HUES64 (cell line): Measurements from ENCODE around the gene LGR6.

Experiments used
- H3K27ac ChIP-seq: 2 replicates; pipeline ENCODE4 v1.7.0; 2013; ENCODE audit warnings: low read depth, low read length, inconsistent platforms
- H3K27me3 ChIP-seq: 2 replicates; pipeline ENCODE4 v1.6.1; 2013; ENCODE audit warnings: mild to moderate bottlenecking, low read length; ENCODE audit not compliant: insufficient read depth
- H3K36me3 ChIP-seq: 2 replicates; pipeline ENCODE4 v1.6.1; 2013; ENCODE audit warnings: mild to moderate bottlenecking, low read length; ENCODE audit not compliant: insufficient read depth
- H3K4me1 ChIP-seq: 2 replicates; pipeline ENCODE4 v1.6.1; 2013; ENCODE audit warnings: mild to moderate bottlenecking, low read length, moderate library complexity; ENCODE audit not compliant: insufficient read depth
- H3K4me3 ChIP-seq: 2 replicates; pipeline ENCODE4 v1.5.1; 2013; ENCODE audit warnings: mild to moderate bottlenecking, low read length, moderate library complexity
- H3K9ac ChIP-seq: 2 replicates; pipeline ENCODE4 v1.6.1; 2013; ENCODE audit warnings: mild to moderate bottlenecking, low read depth, low read length
- H3K9me3 ChIP-seq: 2 replicates; pipeline ENCODE4 v1.6.1; 2013; ENCODE audit warnings: low read depth, low read length; ENCODE audit not compliant: insufficient read depth
- WGBS: fragments of 150-250, 120-280 bp; methylation state at CpG from one replicate; pipeline ENCODE4 v1.1.7; 2013; ENCODE audit warnings: missing lambda C conversion rate; 5-methylcytosine and 5-hydroxymethylcytosine counted together

Gene LGR6

DNA sequence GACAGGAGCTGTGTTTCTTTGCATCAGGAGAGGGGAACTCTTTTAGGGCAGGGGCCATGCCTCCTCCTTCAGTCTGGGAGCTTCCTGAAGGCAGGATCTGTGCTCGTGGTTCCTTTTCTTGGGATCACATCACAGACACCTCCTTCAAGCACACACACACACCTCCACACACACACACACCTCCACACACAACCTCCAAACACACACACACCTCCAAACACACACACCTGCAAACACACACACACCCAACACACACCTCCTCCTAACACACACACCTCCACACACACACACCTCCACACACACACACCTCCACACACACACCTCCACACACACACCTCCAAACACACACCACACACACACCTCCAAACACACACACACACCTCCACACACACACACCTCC lies 10.5 kb downstream of the LGR6 start:
- no peaks in the 10 kb centered on the region for H3K36me3 ChIP-seq
- H3K27me3 ChIP-seq: no peaks in the 10 kb centered on the region
- H3K27ac ChIP-seq: no peak overlapping the region
- no peak overlapping the region for H3K9ac ChIP-seq
- no peaks in the 10 kb centered on the region for H3K9me3 ChIP-seq
- 67% methylated on average over 1 of the region's 1 CpG for WGBS
- no peak overlapping the region for H3K4me3 ChIP-seq
- no peaks in the 10 kb centered on the region for H3K4me1 ChIP-seq

DNA sequence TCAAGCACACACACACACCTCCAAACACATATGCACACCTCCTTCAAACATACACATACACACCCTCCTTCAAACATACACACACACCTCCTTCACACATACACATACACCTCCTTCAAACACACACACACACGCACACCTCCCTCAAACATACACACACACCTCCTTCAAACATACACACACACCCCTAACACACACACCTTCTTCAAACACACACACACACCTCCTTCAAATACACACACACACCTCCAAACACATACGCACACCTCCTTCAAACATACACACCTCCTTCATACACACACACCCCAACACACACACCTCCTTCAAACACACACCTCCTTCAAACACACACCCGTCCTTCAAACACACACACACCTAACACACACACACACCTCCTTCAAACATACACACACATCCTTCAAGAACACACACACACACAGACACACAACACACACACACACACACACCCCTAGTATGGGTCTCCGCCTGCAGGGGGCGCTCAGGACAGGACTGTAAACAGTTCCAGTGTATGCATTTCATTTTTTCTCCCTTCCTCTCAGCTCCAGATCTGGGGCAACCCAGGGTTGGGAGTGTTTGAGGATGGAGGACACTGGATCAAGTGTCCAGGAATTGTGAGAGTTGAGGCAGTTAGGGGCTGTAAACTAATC lies 12.1 kb downstream of the LGR6 start:
- Histone ChIP-seq H3K9me3 (no peaks in the 10 kb centered on the region), H3K27me3 (no peaks in the 10 kb centered on the region), H3K4me1 (no peaks in the 10 kb centered on the region), H3K27ac (no peak overlapping the region), H3K4me3 (no peak overlapping the region), H3K9ac (no peak overlapping the region), H3K36me3 (no peaks in the 10 kb centered on the region)
- WGBS: 72% methylated on average over 5 of the region's 5 CpGs

- no peak overlapping the region for H3K27ac ChIP-seq
- no peaks in the 10 kb centered on the region for H3K4me1 ChIP-seq
- H3K9ac ChIP-seq: no peak overlapping the region
- H3K4me3 ChIP-seq: no peak overlapping the region
- no peaks in the 10 kb centered on the region for H3K27me3 ChIP-seq
- no peaks in the 10 kb centered on the region for H3K9me3 ChIP-seq
- no peaks in the 10 kb centered on the region for H3K36me3 ChIP-seq
- WGBS: 72% methylated on average over 1 of the region's 1 CpG
Measured at GRCh38 chr1:202207292-202207691, 13.7 kb downstream of the LGR6 start.

DNA sequence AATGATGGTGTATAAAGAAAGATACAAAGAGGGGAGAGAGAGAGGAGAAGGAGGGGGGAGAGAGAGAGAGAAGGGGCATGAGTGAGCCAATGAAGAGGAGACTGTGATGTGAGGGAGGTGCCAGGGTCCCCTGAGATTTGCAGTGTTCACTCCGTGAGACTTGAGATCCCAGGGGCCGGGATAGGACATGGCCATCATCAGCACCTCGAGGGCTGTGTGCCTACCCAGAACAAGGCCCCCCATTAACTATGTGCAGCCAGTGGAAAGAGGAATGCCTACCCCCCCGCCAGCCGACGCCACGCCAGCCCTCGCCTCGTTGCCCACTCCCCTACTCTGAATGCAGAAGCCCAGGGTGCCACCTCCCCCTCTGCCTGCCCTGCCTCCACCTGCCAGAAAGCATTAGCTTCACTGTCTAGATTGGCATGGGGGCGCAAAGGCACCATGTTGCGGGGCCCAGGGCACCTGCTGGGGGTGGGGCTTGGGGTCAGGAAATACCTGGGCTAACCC lies 14.8 kb downstream of the LGR6 start:
- H3K36me3 ChIP-seq: no peaks in the 10 kb centered on the region

DNA sequence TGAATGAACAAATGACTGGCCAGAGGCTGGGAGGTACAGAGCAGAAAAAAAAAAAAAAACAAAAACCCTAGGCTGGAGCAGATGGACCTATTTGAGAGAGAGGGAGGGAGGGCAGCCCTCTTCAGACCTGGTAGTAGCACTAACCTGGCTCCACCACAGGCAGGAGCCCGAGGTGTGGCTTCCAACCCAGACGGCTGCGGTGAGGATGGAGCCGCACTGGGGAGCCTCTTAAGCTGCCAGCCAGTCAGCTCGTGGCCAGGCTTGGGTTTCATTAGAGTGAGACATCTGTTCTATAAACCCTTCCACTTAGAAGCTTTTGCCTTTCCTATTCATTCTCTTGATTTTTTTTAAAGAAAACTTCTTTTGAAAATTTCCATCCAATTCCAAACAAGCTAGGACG lies 16.8 kb downstream of the LGR6 start:
- Histone ChIP-seq H3K27me3 (peaks cover 14% of the 10 kb centered on the region), H3K27ac (no peak overlapping the region), H3K4me1 (peaks cover 4% of the 10 kb centered on the region), H3K4me3 (no peak overlapping the region), H3K36me3 (no peaks in the 10 kb centered on the region), H3K9me3 (no peaks in the 10 kb centered on the region), H3K9ac (no peak overlapping the region)
- WGBS: 49% methylated on average over 6 of the region's 6 CpGs

More for the DNA sequence above, 14.8 kb downstream of the LGR6 start:
- WGBS: 90% methylated on average over 11 of the region's 11 CpGs
- Histone ChIP-seq H3K9me3 (no peaks in the 10 kb centered on the region), H3K9ac (no peak overlapping the region), H3K4me3 (no peak overlapping the region), H3K27me3 (no peaks in the 10 kb centered on the region), H3K27ac (no peak overlapping the region), H3K4me1 (no peaks in the 10 kb centered on the region)

DNA sequence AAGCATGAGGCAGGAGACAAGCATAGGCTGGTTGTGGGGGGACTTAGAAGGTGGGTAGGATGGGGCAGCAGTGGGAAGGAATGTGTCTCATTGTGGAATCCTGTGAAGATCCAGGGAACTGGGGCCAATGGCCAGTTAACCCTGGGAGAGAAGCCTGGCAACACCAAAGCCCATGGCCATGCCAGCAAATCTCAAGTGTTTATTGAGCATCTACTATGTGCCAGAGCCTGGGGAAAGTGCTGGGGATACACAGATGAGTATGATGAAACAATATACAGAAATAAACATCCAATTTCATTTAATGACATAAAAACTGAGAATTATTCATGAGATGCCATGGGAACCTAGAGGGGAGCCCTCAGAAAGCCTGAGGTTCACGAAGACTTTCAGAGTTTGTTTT lies 17.4 kb downstream of the LGR6 start:
- H3K4me1 ChIP-seq: peaks cover 4% of the 10 kb centered on the region
- no peaks in the 10 kb centered on the region for H3K9me3 ChIP-seq
- H3K36me3 ChIP-seq: no peaks in the 10 kb centered on the region
- peaks cover 18% of the 10 kb centered on the region for H3K27me3 ChIP-seq
- no peak overlapping the region for H3K9ac ChIP-seq
- no peak overlapping the region for H3K27ac ChIP-seq
- H3K4me3 ChIP-seq: no peak overlapping the region
- WGBS: 92% methylated on average over 1 of the region's 1 CpG

- H3K4me3 ChIP-seq: no peak overlapping the region
- H3K9me3 ChIP-seq: no peaks in the 10 kb centered on the region
- 91% methylated on average over 1 of the region's 1 CpG for WGBS
- H3K27me3 ChIP-seq: peaks cover 18% of the 10 kb centered on the region
- H3K4me1 ChIP-seq: peaks cover 4% of the 10 kb centered on the region
- no peak overlapping the region for H3K27ac ChIP-seq
- no peaks in the 10 kb centered on the region for H3K36me3 ChIP-seq
- H3K9ac ChIP-seq: no peak overlapping the region
Measured at GRCh38 chr1:202212787-202213186, 19.2 kb downstream of the LGR6 start.

DNA sequence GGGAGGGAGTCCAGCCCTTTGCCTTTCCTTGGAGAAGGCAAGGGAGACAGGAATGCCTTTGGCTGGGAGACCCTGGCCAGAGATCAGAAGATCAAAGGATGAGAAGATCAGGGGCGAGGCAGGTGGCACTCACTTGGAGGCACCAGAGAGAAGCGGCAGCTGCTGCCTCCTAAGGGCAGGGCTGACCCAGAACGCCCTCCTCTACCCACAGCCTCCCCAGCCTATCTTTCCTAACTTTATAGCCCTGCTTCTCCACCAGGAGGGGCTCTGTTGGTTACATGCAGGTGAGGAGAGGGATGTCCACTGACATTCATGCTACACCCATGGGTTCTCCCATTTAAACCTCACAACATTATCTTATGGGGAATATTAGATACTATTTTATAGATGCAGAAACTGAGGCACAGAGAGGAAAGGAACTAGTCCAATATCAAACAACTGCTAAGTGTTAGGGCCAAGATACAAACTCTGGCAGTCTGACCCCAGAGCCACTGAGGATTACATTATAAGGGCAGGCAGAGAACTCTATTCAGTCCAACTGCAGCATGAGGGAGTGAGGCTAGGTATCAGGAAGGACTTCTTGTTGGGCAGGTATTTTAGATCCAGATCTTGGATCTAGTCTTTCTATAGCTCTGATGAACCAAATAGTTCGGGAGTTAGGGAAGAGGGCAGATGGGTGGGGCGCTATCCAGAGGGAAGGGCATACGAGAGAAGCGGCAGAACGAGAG lies 19.9 kb downstream of the LGR6 start:
- Histone ChIP-seq H3K4me1 (peaks cover 4% of the 10 kb centered on the region), H3K9me3 (no peaks in the 10 kb centered on the region), H3K9ac (peak overlapping the region; percentile 79; the same call in 1 of the 2 replicates), H3K27ac (no peak overlapping the region), H3K27me3 (peaks cover 18% of the 10 kb centered on the region), H3K4me3 (peak overlapping the region; percentile 71), H3K36me3 (no peaks in the 10 kb centered on the region)
- 19% methylated on average over 8 of the region's 8 CpGs for WGBS

- H3K27ac ChIP-seq: no peak overlapping the region
Measured at GRCh38 chr1:202214089-202214843, 20.7 kb downstream of the LGR6 start.

GRCh38 chr1:202215472-202216130 lies 22.0 kb downstream of the LGR6 start:
- Histone ChIP-seq H3K4me1 (peaks cover 4% of the 10 kb centered on the region), H3K9me3 (no peaks in the 10 kb centered on the region), H3K4me3 (no peak overlapping the region), H3K27me3 (peaks cover 18% of the 10 kb centered on the region), H3K27ac (no peak overlapping the region), H3K36me3 (no peaks in the 10 kb centered on the region), H3K9ac (no peak overlapping the region)
- 87% methylated on average over 9 of the region's 10 CpGs for WGBS

More at GRCh38 chr1:202214089-202214843, 20.7 kb downstream of the LGR6 start:
- H3K4me1 ChIP-seq: peaks cover 4% of the 10 kb centered on the region
- 6% methylated on average over 56 of the region's 56 CpGs for WGBS
- peaks cover 18% of the 10 kb centered on the region for H3K27me3 ChIP-seq
- H3K36me3 ChIP-seq: no peaks in the 10 kb centered on the region
- no peaks in the 10 kb centered on the region for H3K9me3 ChIP-seq
- H3K9ac ChIP-seq: peak overlapping the region; percentile 79
- H3K4me3 ChIP-seq: peak overlapping the region; percentile 71
